ENCODE data around the gene ALKBH5.

Gene ALKBH5

DNA sequence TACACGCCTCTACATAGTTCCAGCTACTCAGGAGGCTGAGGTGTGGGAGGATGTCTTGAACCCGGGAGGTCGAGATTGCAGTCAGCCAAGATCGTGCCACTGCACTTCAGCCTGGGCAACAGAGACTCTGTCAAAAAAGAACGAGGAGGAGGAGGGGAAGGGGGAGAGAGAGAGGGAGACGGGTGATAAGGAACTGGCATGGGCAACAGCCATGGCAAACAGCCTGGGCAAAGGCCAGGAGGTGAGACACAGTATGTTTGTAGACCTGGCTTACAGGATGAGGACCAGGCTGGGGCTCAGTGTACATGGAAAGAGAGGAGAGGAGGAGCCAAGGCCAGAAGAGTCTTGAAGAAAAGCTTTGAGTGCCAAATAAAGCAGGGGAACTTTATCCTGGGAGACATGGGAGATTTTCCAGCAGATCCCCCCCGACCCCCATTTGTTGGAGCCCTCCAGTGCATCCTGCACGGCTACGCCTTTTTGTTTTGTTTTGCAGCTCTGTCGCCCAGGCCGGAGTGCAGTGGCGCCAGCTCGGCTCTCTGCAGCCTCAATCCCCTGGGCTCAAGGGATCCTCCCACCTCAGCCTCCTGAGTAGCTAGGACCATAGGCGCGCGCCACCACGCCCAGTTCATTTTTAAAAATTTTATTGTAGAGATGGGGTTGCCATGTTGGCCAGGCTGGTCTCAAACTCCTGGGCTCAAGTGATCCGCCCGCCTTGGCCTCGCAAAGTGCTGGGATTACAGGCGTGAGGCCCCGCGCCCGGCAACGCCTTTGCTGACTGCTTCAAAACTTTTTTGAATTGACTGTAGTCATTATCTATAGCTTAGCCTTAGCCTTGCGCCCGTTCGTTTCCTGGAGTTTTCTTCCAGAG is 1.3 kb upstream of the ALKBH5 start:
- Mint-ChIP-seq H3K4me1 (peaks cover 40% of the 10 kb centered on the region), H3K4me3 (peak overlapping the region; percentile 87), H3K27me3 (no peaks in the 10 kb centered on the region), H3K36me3 (ENCODE audit: insufficient read depth) (peaks cover 19% of the 10 kb centered on the region), H3K27ac (ENCODE audit: low read depth) (peak overlapping the region; percentile 92), H3K9me3 (no peaks in the 10 kb centered on the region)
- no peak for ATAC-seq (replicated peaks; ENCODE audit: extremely low read depth, poor library complexity, severe bottlenecking)
- no peak for DNase-seq (ENCODE audit: low spot score in 2 of 2)

- H3K36me3 Mint-ChIP-seq (ENCODE audit: insufficient read depth): peaks cover 19% of the 10 kb centered on the region
- H3K9me3 Mint-ChIP-seq: no peaks in the 10 kb centered on the region
- DNase-seq (ENCODE audit: low spot score in 2 of 2) (peak in 1 of 2 donors; percentile 69), ATAC-seq (replicated peaks; ENCODE audit: extremely low read depth, poor library complexity, severe bottlenecking) (peak; percentile 33)
- no peaks in the 10 kb centered on the region for H3K27me3 Mint-ChIP-seq
- peaks cover 46% of the 10 kb centered on the region for H3K4me1 Mint-ChIP-seq
- H3K4me3 Mint-ChIP-seq: peak overlapping the region; percentile 87
- H3K27ac Mint-ChIP-seq (ENCODE audit: low read depth): peak overlapping the region; percentile 92
Measured at GRCh38 chr17:18182978-18183333, 672 bp upstream of the ALKBH5 start.

GRCh38 chr17:18184143-18185031 is 759 bp downstream of the ALKBH5 start:
- peak; percentile 61 to 73 for DNase-seq (ENCODE audit: low spot score in 2 of 2)
- H3K27ac Mint-ChIP-seq (ENCODE audit: low read depth): peak overlapping the region; percentile 92

DNA sequence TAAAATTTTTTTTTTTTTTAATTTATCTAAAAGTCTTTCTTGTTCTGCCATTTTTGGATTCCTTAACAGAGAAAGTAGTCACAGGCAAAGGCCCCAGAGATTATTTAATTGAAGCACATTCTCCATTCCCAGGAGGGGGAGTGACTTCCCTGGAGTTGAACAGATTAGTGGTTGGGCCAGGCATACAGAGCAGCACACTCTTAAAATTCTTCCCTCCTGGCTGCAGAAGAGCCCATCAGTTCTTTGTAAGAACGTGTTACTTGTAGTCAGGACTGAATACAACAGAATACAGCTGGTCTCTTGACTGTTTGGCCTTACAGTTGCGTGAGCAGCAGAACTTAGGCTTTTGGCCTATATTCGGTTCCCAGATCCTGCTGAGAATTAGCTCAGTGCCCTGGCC is 1.8 kb downstream of the ALKBH5 start:
- ATAC-seq (replicated peaks; ENCODE audit: extremely low read depth, poor library complexity, severe bottlenecking): no peak
- Mint-ChIP-seq H3K9me3 (no peaks in the 10 kb centered on the region), H3K27ac (ENCODE audit: low read depth) (peak overlapping the region; percentile 92), H3K27me3 (no peaks in the 10 kb centered on the region), H3K4me1 (peaks cover 65% of the 10 kb centered on the region), H3K36me3 (ENCODE audit: insufficient read depth) (peaks cover 26% of the 10 kb centered on the region), H3K4me3 (peak overlapping the region; percentile 87)
- DNase-seq (ENCODE audit: low spot score in 2 of 2): no peak

More at GRCh38 chr17:18184143-18185031, 759 bp downstream of the ALKBH5 start:
- Mint-ChIP-seq H3K4me3 (peak overlapping the region; percentile 87), H3K4me1 (peaks cover 56% of the 10 kb centered on the region), H3K27me3 (no peaks in the 10 kb centered on the region), H3K9me3 (no peaks in the 10 kb centered on the region), H3K36me3 (ENCODE audit: insufficient read depth) (peaks cover 26% of the 10 kb centered on the region)
- ATAC-seq (replicated peaks; ENCODE audit: extremely low read depth, poor library complexity, severe bottlenecking): peak; percentile 10

DNA sequence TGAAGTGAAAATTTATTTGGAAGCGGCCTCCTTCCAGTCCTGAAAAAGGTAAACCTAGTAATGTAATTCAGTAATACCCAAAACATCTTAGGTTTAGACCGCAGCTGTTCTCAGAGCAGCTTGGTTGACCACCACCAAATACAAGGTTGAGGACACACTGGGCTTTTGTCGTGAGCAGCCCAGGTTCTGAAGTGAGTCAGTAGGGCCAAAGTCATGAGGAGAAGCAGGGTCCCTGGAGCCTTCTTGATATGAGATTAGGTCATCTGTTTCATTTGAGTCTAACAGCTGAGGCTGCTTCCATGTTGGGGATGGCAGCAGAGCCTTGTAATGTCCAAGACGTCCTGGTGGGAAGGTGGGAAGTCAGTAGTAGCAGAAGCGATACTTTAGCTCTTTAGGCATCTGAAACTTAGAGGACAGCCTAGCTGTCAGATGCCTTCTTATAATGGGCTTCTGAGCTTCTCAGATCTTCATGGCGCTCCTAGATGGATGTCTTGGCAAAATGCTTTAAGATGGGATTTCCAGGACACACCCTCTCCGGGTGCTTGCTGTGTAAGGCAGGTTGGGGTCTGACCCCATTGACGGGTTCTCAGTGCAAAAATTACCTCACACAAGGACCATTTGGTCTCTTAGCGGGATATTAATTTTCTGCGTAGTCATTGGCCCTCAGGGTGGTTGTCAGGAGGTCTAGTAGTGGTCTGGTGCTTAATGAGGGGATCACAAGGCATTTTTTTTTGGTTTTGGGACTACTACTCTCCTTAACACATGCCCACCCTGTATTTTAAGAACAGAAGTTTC is 2.4 kb downstream of the ALKBH5 start:
- no peak for DNase-seq (ENCODE audit: low spot score in 2 of 2)

DNA sequence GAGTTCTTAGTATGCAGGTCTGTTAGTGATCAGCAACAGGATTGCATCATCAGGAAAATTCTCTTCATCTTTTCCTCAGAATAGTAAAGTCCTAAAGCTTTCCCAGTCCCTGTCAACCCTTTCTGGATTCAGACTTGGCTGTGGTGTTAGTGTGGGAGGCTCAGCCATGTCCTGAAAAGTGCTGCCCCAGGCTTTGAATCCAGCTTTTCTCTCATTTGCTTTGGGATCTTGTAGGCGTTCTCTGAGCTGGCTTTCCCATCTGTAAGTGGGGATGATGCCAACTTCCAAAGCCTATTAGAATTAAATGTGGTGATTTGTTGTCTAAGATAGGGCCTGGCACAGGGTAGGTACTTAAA is 3.0 kb downstream of the ALKBH5 start:
- Mint-ChIP-seq H3K27ac (ENCODE audit: low read depth) (peak overlapping the region; percentile 92), H3K9me3 (no peaks in the 10 kb centered on the region)

More for the DNA sequence above, 2.4 kb downstream of the ALKBH5 start:
- H3K27me3 Mint-ChIP-seq: no peaks in the 10 kb centered on the region
- H3K36me3 Mint-ChIP-seq (ENCODE audit: insufficient read depth): peaks cover 26% of the 10 kb centered on the region
- H3K4me1 Mint-ChIP-seq: peaks cover 72% of the 10 kb centered on the region
- peak overlapping the region; percentile 92 for H3K27ac Mint-ChIP-seq (ENCODE audit: low read depth)
- ATAC-seq (replicated peaks; ENCODE audit: extremely low read depth, poor library complexity, severe bottlenecking): no peak
- H3K4me3 Mint-ChIP-seq: peak overlapping the region; percentile 87
- H3K9me3 Mint-ChIP-seq: no peaks in the 10 kb centered on the region

GRCh38 chr17:18187226-18187625 is 3.6 kb downstream of the ALKBH5 start:
- Mint-ChIP-seq H3K9me3 (no peaks in the 10 kb centered on the region), H3K4me1 (peaks cover 80% of the 10 kb centered on the region), H3K27ac (ENCODE audit: low read depth) (no peak overlapping the region), H3K4me3 (peak overlapping the region; percentile 87), H3K27me3 (no peaks in the 10 kb centered on the region), H3K36me3 (ENCODE audit: insufficient read depth) (peaks cover 26% of the 10 kb centered on the region)
- no peak for ATAC-seq (replicated peaks; ENCODE audit: extremely low read depth, poor library complexity, severe bottlenecking)
- DNase-seq (ENCODE audit: low spot score in 2 of 2): no peak

More for the DNA sequence above, 3.0 kb downstream of the ALKBH5 start:
- no peak for DNase-seq (ENCODE audit: low spot score in 2 of 2)
- Mint-ChIP-seq H3K4me3 (peak overlapping the region; percentile 87), H3K27me3 (no peaks in the 10 kb centered on the region), H3K36me3 (ENCODE audit: insufficient read depth) (peaks cover 26% of the 10 kb centered on the region), H3K4me1 (peaks cover 77% of the 10 kb centered on the region)
- no peak for ATAC-seq (replicated peaks; ENCODE audit: extremely low read depth, poor library complexity, severe bottlenecking)

GRCh38 chr17:18187821-18188761 is 4.5 kb downstream of the ALKBH5 start:
- Mint-ChIP-seq H3K9me3 (no peaks in the 10 kb centered on the region), H3K36me3 (ENCODE audit: insufficient read depth) (peaks cover 25% of the 10 kb centered on the region), H3K27me3 (no peaks in the 10 kb centered on the region), H3K4me3 (peak overlapping the region; percentile 87), H3K4me1 (peaks cover 72% of the 10 kb centered on the region), H3K27ac (ENCODE audit: low read depth) (peak overlapping the region; percentile 44)
- DNase-seq (ENCODE audit: low spot score in 2 of 2): no peak
- ATAC-seq (replicated peaks; ENCODE audit: extremely low read depth, poor library complexity, severe bottlenecking): no peak

DNA sequence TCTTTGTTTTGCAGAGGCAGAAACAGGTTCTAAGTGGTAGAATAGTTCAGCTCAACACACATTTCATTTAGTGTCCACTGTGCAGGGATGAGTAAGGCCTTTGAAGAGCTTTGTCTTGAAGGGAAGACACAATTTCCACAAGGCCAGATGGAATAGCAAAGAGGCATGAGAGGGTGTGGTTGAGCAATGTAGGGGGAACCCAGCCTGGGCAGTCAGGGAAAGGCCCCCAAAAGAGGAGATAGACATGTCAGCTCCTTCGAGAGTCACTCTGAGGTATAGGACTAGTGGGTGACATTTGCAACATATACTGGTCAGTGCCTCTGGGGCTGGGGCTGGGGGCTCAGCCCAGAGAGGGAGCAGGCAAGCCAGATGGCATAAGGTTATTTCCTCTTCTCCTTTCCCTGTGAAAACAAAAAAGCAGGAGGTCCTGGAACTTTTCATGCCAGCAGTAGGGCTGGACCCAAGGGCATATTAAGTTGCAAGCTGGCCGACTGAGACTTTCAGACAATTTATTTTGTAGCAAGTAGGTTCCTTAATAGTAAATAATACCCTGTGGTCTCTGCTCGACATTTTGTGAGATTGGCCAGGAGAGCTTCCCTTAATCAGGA is 7.1 kb downstream of the ALKBH5 start:
- peaks cover 32% of the 10 kb centered on the region for H3K36me3 Mint-ChIP-seq (ENCODE audit: insufficient read depth)
- DNase-seq (ENCODE audit: low spot score in 2 of 2): no peak
- peak overlapping the region; percentile 7 for H3K4me3 Mint-ChIP-seq
- peak overlapping the region; percentile 41 for H3K27ac Mint-ChIP-seq (ENCODE audit: low read depth)
- ATAC-seq (replicated peaks; ENCODE audit: extremely low read depth, poor library complexity, severe bottlenecking): no peak
- H3K27me3 Mint-ChIP-seq: no peaks in the 10 kb centered on the region
- no peaks in the 10 kb centered on the region for H3K9me3 Mint-ChIP-seq
- peaks cover 81% of the 10 kb centered on the region for H3K4me1 Mint-ChIP-seq

GRCh38 chr17:18191236-18191667 is 7.6 kb downstream of the ALKBH5 start:
- H3K36me3 Mint-ChIP-seq (ENCODE audit: insufficient read depth): peaks cover 35% of the 10 kb centered on the region
- H3K4me1 Mint-ChIP-seq: peaks cover 81% of the 10 kb centered on the region

DNA sequence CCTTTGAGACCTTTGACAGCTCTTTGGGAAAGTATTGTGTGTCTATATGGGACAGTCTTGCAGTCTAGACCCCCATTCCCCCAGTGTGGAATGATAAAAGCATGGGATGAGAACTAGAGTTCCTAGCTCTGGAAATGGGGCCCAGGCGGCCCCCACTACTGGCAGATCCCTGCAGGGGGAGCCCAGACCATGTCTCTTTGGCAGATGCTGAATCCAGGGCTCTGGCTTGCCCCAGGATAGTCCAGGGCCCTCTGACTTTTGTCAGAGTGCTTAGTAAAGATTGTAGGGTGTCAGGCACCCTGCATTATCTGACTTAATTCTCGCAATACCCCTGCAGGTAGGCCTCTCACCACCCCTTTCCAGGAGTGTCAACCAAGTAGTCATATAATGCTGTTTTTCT is 8.3 kb downstream of the ALKBH5 start:
- Mint-ChIP-seq H3K27me3 (no peaks in the 10 kb centered on the region), H3K36me3 (ENCODE audit: insufficient read depth) (peaks cover 40% of the 10 kb centered on the region), H3K4me3 (no peak overlapping the region), H3K9me3 (no peaks in the 10 kb centered on the region), H3K4me1 (peaks cover 81% of the 10 kb centered on the region), H3K27ac (ENCODE audit: low read depth) (peak overlapping the region; percentile 41)
- peak; percentile 49 for ATAC-seq (replicated peaks; ENCODE audit: extremely low read depth, poor library complexity, severe bottlenecking)
- no peak for DNase-seq (ENCODE audit: low spot score in 2 of 2)

More at GRCh38 chr17:18191236-18191667, 7.6 kb downstream of the ALKBH5 start:
- Mint-ChIP-seq H3K4me3 (no peak overlapping the region), H3K27me3 (no peaks in the 10 kb centered on the region), H3K27ac (ENCODE audit: low read depth) (peak overlapping the region; percentile 41), H3K9me3 (no peaks in the 10 kb centered on the region)
- DNase-seq (ENCODE audit: low spot score in 2 of 2) (no peak), ATAC-seq (replicated peaks; ENCODE audit: extremely low read depth, poor library complexity, severe bottlenecking) (no peak)

Data from central memory CD8-positive, alpha-beta T cell (primary cell).